CD8-positive, alpha-beta memory T cell (primary cell): ENCODE data around the gene EME1. TPM values are rescaled to one million over a fixed set of nuclear protein-coding genes. Genes with fewer than 3 reads are reported as not detected.
"Not testable (repeated sequence)": the region's sequence is repeated elsewhere in the genome, so short reads cannot be mapped to it uniquely, and the experiment has no call there.

Source experiments
- CTCF ChIA-PET: fragments of 350-600 bp; sonication (Branson Sonifier 250); formaldehyde crosslinking; loops from one replicate; lab custom pipeline; 2021; ENCODE audit warnings: antibody characterized with exemption; lab: Charles Lee
- POLR2A ChIA-PET: fragments of 350-600 bp; sonication (Branson Sonifier 250); formaldehyde crosslinking; loops from one replicate; lab custom pipeline; 2021; ENCODE audit warnings: antibody characterized with exemption; lab: Charles Lee
- DNase-seq, 5 donors: peaks; one replicate each; pipeline versions ENCODE4 v3.0.0 to v3.0.0-alpha.2; 2020 to 2022; ENCODE audit warnings: mixed read lengths in 1 of 5
- H3K27ac ChIP-seq: one replicate; pipeline ENCODE4 v1.7.0; 2013; ENCODE audit warnings: low read depth, mild to moderate bottlenecking, low read length, moderate library complexity
- H3K27me3 ChIP-seq: 2 replicates; pipeline ENCODE4 v1.7.0; 2013; ENCODE audit warnings: low read length, mild to moderate bottlenecking; ENCODE audit not compliant: insufficient read depth, poor library complexity, severe bottlenecking
- H3K36me3 ChIP-seq: 2 replicates; pipeline ENCODE4 v1.7.0; 2013; ENCODE audit warnings: mild to moderate bottlenecking, low read length, moderate library complexity; ENCODE audit not compliant: insufficient read depth
- H3K4me1 ChIP-seq: 2 replicates; pipeline ENCODE4 v1.7.0; 2013; ENCODE audit warnings: mild to moderate bottlenecking, low read length, moderate library complexity; ENCODE audit not compliant: insufficient read depth
- H3K4me3 ChIP-seq: 2 replicates; pipeline ENCODE4 v1.7.0; 2013; ENCODE audit warnings: mild to moderate bottlenecking, low read length
- H3K9me3 ChIP-seq: 2 replicates; pipeline ENCODE4 v1.7.0; 2013; ENCODE audit warnings: mild to moderate bottlenecking, low read length
- H3K27ac Mint-ChIP-seq, 8 donors: one replicate each; pipeline ENCODE4 v1.8.0; 2020 to 2021; ENCODE audit warnings: mixed read lengths in 8 of 8, mild to moderate bottlenecking in 6 of 8, inconsistent platforms in 3 of 8, moderate library complexity in 3 of 8
- H3K27me3 Mint-ChIP-seq, 2 donors: one replicate each; pipeline ENCODE4 v1.8.0; 2020 to 2021; ENCODE audit warnings: mixed read lengths in 2 of 2, mild to moderate bottlenecking in 1 of 2, moderate library complexity in 1 of 2
- H3K36me3 Mint-ChIP-seq, 3 donors: one replicate each; pipeline ENCODE4 v1.8.0; 2020 to 2021; ENCODE audit warnings: mixed read lengths in 3 of 3, inconsistent platforms in 1 of 3, mild to moderate bottlenecking in 1 of 3
- H3K4me1 Mint-ChIP-seq, 3 donors: one replicate each; pipeline ENCODE4 v1.8.0; 2020 to 2021; ENCODE audit warnings: mixed read lengths in 3 of 3, inconsistent platforms in 1 of 3, mild to moderate bottlenecking in 1 of 3
- H3K4me3 Mint-ChIP-seq, 7 donors: one replicate each; pipeline ENCODE4 v1.8.0; 2020 to 2021; ENCODE audit warnings: mixed read lengths in 7 of 7, mild to moderate bottlenecking in 6 of 7, moderate library complexity in 4 of 7, inconsistent platforms in 2 of 7
- H3K9me3 Mint-ChIP-seq, 5 donors: one replicate each; pipeline ENCODE4 v1.8.0; 2020 to 2022; ENCODE audit warnings: mixed read lengths in 5 of 5, mild to moderate bottlenecking in 3 of 5, moderate library complexity in 2 of 5, inconsistent platforms in 1 of 5
- polyA plus RNA-seq: library from polyadenylated mRNA; unstranded; fragments of 300-500 nt; fragmentation: Illumina TruSeq; gene quantifications from one replicate; pipeline ENCODE4 v1.2.3, GENCODE V29; 2021
- total RNA-seq, 2 experiments: library from RNA; stranded (reverse); gene quantifications; one replicate each; pipeline ENCODE4 v1.2.3, GENCODE V29; 2021

EME1 gene
- total and polyA plus RNA-seq, 3 experiments from 2014 or later = 0.43 to 24.8 (median 23.6) TPM

GRCh38 chr17:50425682-50426471 is 52.8 kb downstream of the EME1 start, which contains the start of gene ACSF2:
Gene ACSF2 (plus strand): TSS chr17:50426218. CDS start chr17:50426262, 44 bp downstream.
- H3K27me3 Mint-ChIP-seq = no peaks in the 10 kb centered on the region
- peak within 1 kb of the TSS; percentile 60 for H3K27ac ChIP-seq
- peaks cover 0 to 3% (median 0%) of the 10 kb centered on the region in 3 donors for H3K36me3 Mint-ChIP-seq
- peak within 1 kb of the TSS; percentile 58 for H3K4me3 ChIP-seq
- peak within 1 kb of the TSS; percentile 58 to 96 (median 90) for H3K27ac Mint-ChIP-seq
- H3K27me3 ChIP-seq = no peaks in the 10 kb centered on the region
- H3K36me3 ChIP-seq = no peaks in the 10 kb centered on the region
- H3K9me3 ChIP-seq = no peaks in the 10 kb centered on the region
- peak within 1 kb of the TSS; percentile 86 to 93 (median 88) for H3K4me3 Mint-ChIP-seq
- H3K4me1 ChIP-seq = peaks cover 33% of the 10 kb centered on the region
- ChIA-PET POLR2A (interaction anchor here (0.5 to 1.8 kb wide), 3 partner anchors 29 to 440 kb away, joined by 3 to 7 read pairs (median 3); partner anchors contain the start of genes LRRC59 and TOB1), CTCF (interaction anchor here (1.0 to 4.2 kb wide), 4 partner anchors 10 to 53 kb away, joined by 3 to 30 read pairs (median 6); partner anchors contain the start of gene LRRC59)
- peaks cover 29 to 38% (median 35%) of the 10 kb centered on the region in 3 donors for H3K4me1 Mint-ChIP-seq
- H3K9me3 Mint-ChIP-seq = no peaks in the 10 kb centered on the region
- peak; percentile 50 to 82 (median 67) for DNase-seq

- Histone ChIP-seq H3K9me3 (no peaks in the 10 kb centered on the region), H3K27ac (peak overlapping the region; percentile 60), H3K27me3 (no peaks in the 10 kb centered on the region), H3K4me1 (peaks cover 28% of the 10 kb centered on the region), H3K4me3 (peak overlapping the region; percentile 58), H3K36me3 (no peaks in the 10 kb centered on the region)
- ChIA-PET CTCF (interaction anchor here (1.0 to 4.2 kb wide), 4 partner anchors 9 to 53 kb away, joined by 3 to 30 read pairs (median 6); partner anchors contain the start of gene LRRC59), POLR2A (interaction anchor here (0.5 to 1.8 kb wide), 4 partner anchors 29 to 439 kb away, joined by 3 to 7 read pairs (median 3); partner anchors contain the start of genes LRRC59 and TOB1)
- H3K4me1 Mint-ChIP-seq = peaks cover 26 to 33% (median 33%) of the 10 kb centered on the region in 3 donors
- H3K27ac Mint-ChIP-seq = peak overlapping the region; percentile 38 to 93 (median 89)
- H3K4me3 Mint-ChIP-seq = peak overlapping the region; percentile 84 to 93 (median 87)
- H3K36me3 Mint-ChIP-seq = peaks cover 0 to 3% (median 2%) of the 10 kb centered on the region in 3 donors
- DNase-seq = no peak
- no peaks in the 10 kb centered on the region for H3K9me3 Mint-ChIP-seq
- H3K27me3 Mint-ChIP-seq = no peaks in the 10 kb centered on the region
Measured at GRCh38 chr17:50426472-50426782, 53.4 kb downstream of the EME1 start.

GRCh38 chr17:50426814-50427787 is 54.1 kb downstream of the EME1 start:
- Mint-ChIP-seq H3K9me3 (no peaks in the 10 kb centered on the region), H3K27ac (peak overlapping the region; percentile 47 to 94 (median 90)), H3K4me3 (peak overlapping the region; percentile 84 to 93 (median 87)), H3K4me1 (peaks cover 21 to 28% (median 27%) of the 10 kb centered on the region in 3 donors), H3K27me3 (no peaks in the 10 kb centered on the region), H3K36me3 (peaks cover 0 to 3% (median 2%) of the 10 kb centered on the region in 3 donors)
- DNase-seq = peak in 1 of 5 donors; percentile 26
- H3K4me1 ChIP-seq = peaks cover 24% of the 10 kb centered on the region
- ChIA-PET CTCF (interaction anchor here (1.0 to 4.2 kb wide), 4 partner anchors 9 to 52 kb away, joined by 3 to 30 read pairs (median 6); partner anchors contain the start of gene LRRC59), POLR2A (interaction anchor here (0.6 to 1.8 kb wide), 2 partner anchors 30 to 51 kb away, joined by 3 to 7 read pairs; partner anchors contain the start of gene LRRC59)
- H3K4me3 ChIP-seq = peak overlapping the region; percentile 58
- no peaks in the 10 kb centered on the region for H3K9me3 ChIP-seq
- no peaks in the 10 kb centered on the region for H3K27me3 ChIP-seq
- H3K27ac ChIP-seq = peak overlapping the region; percentile 60
- H3K36me3 ChIP-seq = no peaks in the 10 kb centered on the region

GRCh38 chr17:50428126-50428525 is 55.1 kb downstream of the EME1 start:
- H3K9me3 Mint-ChIP-seq, POLR2A ChIA-PET, H3K9me3 ChIP-seq, H3K27me3 Mint-ChIP-seq, H3K4me3 ChIP-seq, H3K36me3 Mint-ChIP-seq, H3K36me3 ChIP-seq, DNase-seq, CTCF ChIA-PET, H3K27ac ChIP-seq, H3K27me3 ChIP-seq: not testable (repeated sequence)
- H3K27ac Mint-ChIP-seq = peak overlapping the region in 2 of 8 donors; percentile 61 to 73
- peak overlapping the region in 3 of 7 donors; percentile 8 to 89 (median 85) for H3K4me3 Mint-ChIP-seq
- H3K4me1 ChIP-seq = peaks cover 24% of the 10 kb centered on the region
- peaks cover 18 to 31% (median 21%) of the 10 kb centered on the region in 3 donors for H3K4me1 Mint-ChIP-seq

- no peaks in the 10 kb centered on the region for H3K9me3 ChIP-seq
Measured at GRCh38 chr17:50428831-50429424, 55.9 kb downstream of the EME1 start.

GRCh38 chr17:50429793-50430192 is 56.8 kb downstream of the EME1 start:
- Mint-ChIP-seq H3K9me3 (no peaks in the 10 kb centered on the region), H3K36me3 (peaks cover 0 to 5% (median 2%) of the 10 kb centered on the region in 3 donors), H3K4me3 (no peak overlapping the region), H3K27ac (peak overlapping the region in 2 of 8 donors; percentile 38 to 60), H3K4me1 (peaks cover 18 to 36% (median 21%) of the 10 kb centered on the region in 3 donors), H3K27me3 (no peaks in the 10 kb centered on the region)
- Histone ChIP-seq H3K27ac (no peak overlapping the region), H3K4me1 (peaks cover 24% of the 10 kb centered on the region), H3K27me3 (no peaks in the 10 kb centered on the region), H3K36me3 (no peaks in the 10 kb centered on the region), H3K4me3 (no peak overlapping the region), H3K9me3 (no peaks in the 10 kb centered on the region)
- no peak for DNase-seq
- ChIA-PET CTCF (interaction anchor here (1.4 kb wide), 1 partner anchor 32 kb away, joined by 4 read pairs; the partner anchor contains the start of gene LRRC59), POLR2A (interaction anchor here (0.5 kb wide), 1 partner anchor 36 kb away, joined by 4 read pairs; no protein-coding TSS in a partner anchor)

More at GRCh38 chr17:50428831-50429424, 55.9 kb downstream of the EME1 start:
- H3K4me3 ChIP-seq = no peak overlapping the region
- H3K4me1 ChIP-seq = peaks cover 24% of the 10 kb centered on the region
- H3K27ac ChIP-seq = no peak overlapping the region
- H3K36me3 ChIP-seq = no peaks in the 10 kb centered on the region
- H3K4me3 Mint-ChIP-seq = peak overlapping the region in 2 of 7 donors; percentile 6 to 27
- ChIA-PET CTCF (interaction anchor here (1.4 kb wide), 1 partner anchor 32 kb away, joined by 4 read pairs; the partner anchor contains the start of gene LRRC59), POLR2A (no interaction called here)
- H3K27ac Mint-ChIP-seq = peak overlapping the region in 1 of 8 donors; percentile 43
- peaks cover 18 to 34% (median 21%) of the 10 kb centered on the region in 3 donors for H3K4me1 Mint-ChIP-seq
- DNase-seq = no peak
- no peaks in the 10 kb centered on the region for H3K9me3 Mint-ChIP-seq
- no peaks in the 10 kb centered on the region for H3K27me3 ChIP-seq
- peaks cover 0 to 3% (median 2%) of the 10 kb centered on the region in 3 donors for H3K36me3 Mint-ChIP-seq
- H3K27me3 Mint-ChIP-seq = no peaks in the 10 kb centered on the region
